SJCRH30 (cell line): ENCODE results near the gene RAI14. TPM values are rescaled to one million over a fixed set of nuclear protein-coding genes. Genes with fewer than 3 reads are reported as not detected.

ENCODE experiments used
- DNase-seq, 2 experiments: peaks; one replicate each; pipeline ENCODE4 v3.0.0-alpha.2; 2015 to 2020
- H3K27ac ChIP-seq: fragments of 250-450 bp; sonication (Bioruptor Pico); 2 replicates; pipeline ENCODE4 v1.5.1; 2020; ENCODE audit warnings: mild to moderate bottlenecking, moderate library complexity
- H3K27me3 ChIP-seq: fragments of 250-450 bp; sonication (Bioruptor Pico); 2 replicates; pipeline ENCODE4 v1.5.1; 2020; ENCODE audit warnings: mild to moderate bottlenecking, moderate library complexity
- H3K36me3 ChIP-seq: fragments of 250-450 bp; sonication (Bioruptor Pico); 2 replicates; pipeline ENCODE4 v1.5.1; 2020; ENCODE audit warnings: mild to moderate bottlenecking, moderate library complexity
- H3K4me1 ChIP-seq: fragments of 250-450 bp; sonication (Bioruptor Pico); 2 replicates; pipeline ENCODE4 v1.5.1; 2020; ENCODE audit warnings: mild to moderate bottlenecking, moderate library complexity
- H3K4me3 ChIP-seq: fragments of 250-450 bp; sonication (Bioruptor Pico); 2 replicates; pipeline ENCODE4 v1.5.1; 2020; ENCODE audit warnings: mild to moderate bottlenecking, moderate library complexity
- H3K9me3 ChIP-seq: fragments of 250-450 bp; sonication (Bioruptor Pico); replicated peaks from 2 replicates; pipeline ENCODE4 v1.5.1; 2020; ENCODE audit warnings: mild to moderate bottlenecking, moderate library complexity
- total RNA-seq: library from RNA; depleted of rRNA; stranded (reverse); fragments of >200 nt; shearing (Covaris generic); gene quantifications from 2 replicates; pipeline ENCODE4 v1.2.3, GENCODE V29; 2014

RAI14 gene
- total RNA-seq, 1 experiment from 2014 or later = 74.4 TPM

GRCh38 chr5:34656700-34657273, 659 bp downstream of the RAI14 start:
- peak overlapping the region; percentile 96 for H3K4me3 ChIP-seq
- H3K36me3 ChIP-seq = 0 out of 2 replicates have a peak, but pooled peaks cover 3% of the 10 kb centered on the region
- no peaks in the 10 kb centered on the region for H3K9me3 ChIP-seq
- DNase-seq = peak; percentile 44 to 51
- H3K4me1 ChIP-seq = 0 out of 2 replicates have a peak, but pooled peaks cover 6% of the 10 kb centered on the region
- H3K27me3 ChIP-seq = no peaks in the 10 kb centered on the region
- H3K27ac ChIP-seq = peak overlapping the region; percentile 66

- peaks cover 9% of the 10 kb centered on the region; the same call in 1 of the 2 replicates for H3K36me3 ChIP-seq
- 0 out of 2 replicates have a peak, but pooled peaks cover 6% of the 10 kb centered on the region for H3K4me1 ChIP-seq
- H3K27me3 ChIP-seq = no peaks in the 10 kb centered on the region
- H3K9me3 ChIP-seq = no peaks in the 10 kb centered on the region
- DNase-seq = peak; percentile 73 to 76
- peak overlapping the region; percentile 96 for H3K4me3 ChIP-seq
- H3K27ac ChIP-seq = peak overlapping the region; percentile 66
Observed at GRCh38 chr5:34657274-34657921, 1.3 kb downstream of the RAI14 start.

GRCh38 chr5:34657988-34658387, 1.9 kb downstream of the RAI14 start:
- H3K27me3 ChIP-seq = no peaks in the 10 kb centered on the region
- H3K9me3 ChIP-seq = no peaks in the 10 kb centered on the region
- no peak overlapping the region for H3K27ac ChIP-seq
- H3K4me3 ChIP-seq = peak overlapping the region; percentile 96
- 0 out of 2 replicates have a peak, but pooled peaks cover 6% of the 10 kb centered on the region for H3K4me1 ChIP-seq
- peaks cover 11% of the 10 kb centered on the region; the same call in 1 of the 2 replicates for H3K36me3 ChIP-seq
- peak in 1 of 2 experiments; percentile 34 for DNase-seq

GRCh38 chr5:34659168-34659567, 3.0 kb downstream of the RAI14 start:
- Histone ChIP-seq H3K4me3 (no peak overlapping the region), H3K9me3 (no peaks in the 10 kb centered on the region), H3K27me3 (no peaks in the 10 kb centered on the region), H3K27ac (no peak overlapping the region), H3K4me1 (0 out of 2 replicates have a peak, but pooled peaks cover 6% of the 10 kb centered on the region), H3K36me3 (peaks cover 14% of the 10 kb centered on the region; the same call in 1 of the 2 replicates)
- DNase-seq = no peak

DNA sequence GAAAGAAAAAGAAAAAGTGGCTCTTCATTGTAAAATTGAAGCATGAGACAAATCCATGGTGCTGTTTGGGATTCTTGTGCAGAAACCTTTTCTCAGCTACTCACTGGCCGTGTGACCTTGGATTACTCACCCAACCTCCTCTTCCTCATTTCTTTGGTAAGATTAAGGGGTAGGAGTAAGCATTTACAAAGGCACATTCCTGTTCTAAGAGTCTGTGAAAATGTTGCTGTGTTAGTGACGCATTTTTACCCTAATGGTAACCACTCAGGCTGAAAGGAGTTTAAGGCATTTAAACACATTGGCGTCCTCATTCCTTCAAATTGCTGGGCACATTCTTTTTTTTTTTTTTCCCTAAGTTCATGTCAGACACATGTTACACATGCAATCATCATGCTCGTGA, 4.3 kb downstream of the RAI14 start:
- no peak for DNase-seq
- no peaks in the 10 kb centered on the region for H3K9me3 ChIP-seq
- no peaks in the 10 kb centered on the region for H3K27me3 ChIP-seq
- peaks cover 17% of the 10 kb centered on the region; the same call in 1 of the 2 replicates for H3K36me3 ChIP-seq
- no peaks in the 10 kb centered on the region for H3K4me1 ChIP-seq
- H3K4me3 ChIP-seq = no peak overlapping the region
- H3K27ac ChIP-seq = no peak overlapping the region

DNA sequence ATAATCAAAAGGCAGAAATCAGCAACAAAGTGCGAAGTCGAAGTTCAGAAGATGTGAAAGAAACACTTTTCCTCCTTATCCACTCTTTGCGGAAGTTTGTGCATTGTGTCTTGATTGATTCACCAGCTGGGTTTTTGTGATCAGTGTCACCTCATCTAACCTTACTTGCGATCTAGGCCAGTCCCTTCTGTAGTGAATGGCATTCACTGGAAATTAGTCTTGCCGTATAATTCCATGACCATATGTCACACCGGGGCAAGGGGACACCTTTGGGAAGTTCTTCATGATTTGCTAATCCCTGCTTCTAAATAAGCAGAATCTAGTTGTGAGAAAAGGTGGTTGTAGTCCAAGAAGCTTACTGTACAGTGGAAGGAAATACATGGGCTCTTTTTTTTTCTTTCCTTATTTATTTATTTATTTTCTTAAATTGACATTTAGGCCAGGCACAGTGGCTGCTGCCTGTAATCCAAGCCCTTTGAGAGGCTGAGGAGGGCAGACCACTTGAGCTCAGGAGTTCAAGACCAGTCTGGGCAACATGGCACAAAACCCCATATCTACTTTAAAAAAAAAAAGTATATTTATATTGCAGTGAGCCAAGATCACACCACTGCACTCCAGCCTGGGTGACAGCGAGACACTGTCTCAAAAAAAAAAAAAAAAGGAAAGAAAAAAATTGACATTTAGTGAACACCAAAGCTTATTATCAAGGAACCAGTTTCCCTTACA, 7.8 kb downstream of the RAI14 start:
- no peaks in the 10 kb centered on the region for H3K27me3 ChIP-seq
- H3K4me1 ChIP-seq = no peaks in the 10 kb centered on the region
- peaks cover 31% of the 10 kb centered on the region for H3K36me3 ChIP-seq
- H3K27ac ChIP-seq = no peak overlapping the region
- no peak for DNase-seq
- H3K4me3 ChIP-seq = no peak overlapping the region
- H3K9me3 ChIP-seq = no peaks in the 10 kb centered on the region

DNA sequence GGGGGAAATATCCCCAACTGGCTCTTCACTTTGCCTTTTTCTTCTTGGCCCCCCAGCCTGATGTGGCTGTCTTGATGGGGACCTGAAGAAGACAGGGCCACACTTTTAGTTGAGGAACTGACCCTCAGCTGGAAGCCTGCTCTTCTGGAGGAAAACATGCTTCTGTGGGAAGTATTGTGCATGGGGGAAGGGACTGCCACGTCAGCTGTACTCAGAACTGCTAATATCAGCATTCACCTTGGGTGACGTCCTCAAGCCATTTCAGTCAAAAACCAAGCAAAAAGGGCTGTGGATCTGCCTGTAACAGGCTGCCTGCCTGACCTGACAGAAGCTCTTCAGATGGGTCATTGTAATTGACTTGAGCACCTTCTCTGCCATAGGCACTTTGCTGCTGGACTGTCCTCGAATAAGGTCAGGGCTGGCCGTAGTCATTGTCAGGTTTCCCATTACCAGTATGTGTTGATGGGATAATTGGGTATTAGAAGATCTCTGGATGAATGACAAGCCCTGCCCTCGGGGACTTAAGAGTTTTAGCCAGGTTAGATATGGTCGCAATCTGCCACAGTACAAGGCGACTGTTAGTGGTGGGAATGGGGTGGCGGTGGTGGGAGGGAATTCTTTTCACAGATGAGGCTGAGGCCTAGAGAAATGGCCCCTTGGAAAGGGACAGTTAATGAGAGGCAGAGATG, 10.4 kb downstream of the RAI14 start:
- H3K4me3 ChIP-seq = no peak overlapping the region
- DNase-seq = no peak
- H3K4me1 ChIP-seq = no peaks in the 10 kb centered on the region
- H3K27me3 ChIP-seq = no peaks in the 10 kb centered on the region
- peaks cover 31% of the 10 kb centered on the region for H3K36me3 ChIP-seq
- no peak overlapping the region for H3K27ac ChIP-seq
- H3K9me3 ChIP-seq = no peaks in the 10 kb centered on the region

GRCh38 chr5:34667705-34668104, 11.6 kb downstream of the RAI14 start:
- Histone ChIP-seq H3K4me1 (no peaks in the 10 kb centered on the region), H3K27ac (no peak overlapping the region)
- DNase-seq = no peak

GRCh38 chr5:34669931-34670516, 13.9 kb downstream of the RAI14 start:
- Histone ChIP-seq H3K36me3 (peaks cover 21% of the 10 kb centered on the region), H3K4me3 (no peak overlapping the region), H3K4me1 (no peaks in the 10 kb centered on the region), H3K27ac (no peak overlapping the region), H3K27me3 (no peaks in the 10 kb centered on the region), H3K9me3 (no peaks in the 10 kb centered on the region)
- DNase-seq = no peak

More at GRCh38 chr5:34667705-34668104, 11.6 kb downstream of the RAI14 start:
- Histone ChIP-seq H3K9me3 (no peaks in the 10 kb centered on the region), H3K4me3 (no peak overlapping the region), H3K27me3 (no peaks in the 10 kb centered on the region), H3K36me3 (peaks cover 26% of the 10 kb centered on the region)

DNA sequence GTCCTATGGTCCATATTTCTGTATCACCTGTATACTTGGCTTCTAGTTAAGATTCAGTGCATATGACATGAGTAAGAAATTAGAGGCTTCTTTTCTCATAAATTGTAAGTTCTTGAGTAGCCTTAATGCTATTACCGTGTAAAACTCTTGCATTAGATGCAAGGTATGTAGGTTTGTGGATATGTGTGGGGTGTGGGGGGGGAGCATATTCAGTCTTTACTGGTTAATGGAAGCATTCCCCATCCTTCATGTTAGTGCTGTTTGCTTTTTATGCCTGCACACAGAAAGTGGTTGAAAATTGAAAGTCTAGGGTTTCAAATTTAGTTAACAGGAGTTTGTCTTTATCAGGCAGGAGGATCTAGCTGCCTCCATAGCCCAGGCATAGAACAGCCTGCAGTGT, 16.1 kb downstream of the RAI14 start:
- H3K27ac ChIP-seq = no peak overlapping the region
- H3K4me1 ChIP-seq = no peaks in the 10 kb centered on the region
- no peak for DNase-seq
- H3K27me3 ChIP-seq = no peaks in the 10 kb centered on the region
- peaks cover 10% of the 10 kb centered on the region for H3K36me3 ChIP-seq
- H3K4me3 ChIP-seq = no peak overlapping the region
- no peaks in the 10 kb centered on the region for H3K9me3 ChIP-seq

GRCh38 chr5:34673463-34674125, 17.5 kb downstream of the RAI14 start:
- DNase-seq = no peak
- Histone ChIP-seq H3K9me3 (no peaks in the 10 kb centered on the region), H3K4me3 (no peak overlapping the region), H3K36me3 (peaks cover 4% of the 10 kb centered on the region), H3K27me3 (no peaks in the 10 kb centered on the region), H3K27ac (no peak overlapping the region), H3K4me1 (no peaks in the 10 kb centered on the region)

GRCh38 chr5:34674187-34674586, 18.1 kb downstream of the RAI14 start:
- Histone ChIP-seq H3K9me3 (no peaks in the 10 kb centered on the region), H3K27me3 (no peaks in the 10 kb centered on the region), H3K4me1 (no peaks in the 10 kb centered on the region), H3K27ac (no peak overlapping the region), H3K36me3 (peaks cover 4% of the 10 kb centered on the region), H3K4me3 (no peak overlapping the region)
- DNase-seq = no peak

- DNase-seq = no peak
- Histone ChIP-seq H3K4me3 (no peak overlapping the region), H3K27me3 (no peaks in the 10 kb centered on the region), H3K4me1 (no peaks in the 10 kb centered on the region), H3K27ac (no peak overlapping the region), H3K9me3 (no peaks in the 10 kb centered on the region), H3K36me3 (no peaks in the 10 kb centered on the region; the same call in 1 of the 2 replicates)
Observed at GRCh38 chr5:34675857-34676256, 19.7 kb downstream of the RAI14 start.

DNA sequence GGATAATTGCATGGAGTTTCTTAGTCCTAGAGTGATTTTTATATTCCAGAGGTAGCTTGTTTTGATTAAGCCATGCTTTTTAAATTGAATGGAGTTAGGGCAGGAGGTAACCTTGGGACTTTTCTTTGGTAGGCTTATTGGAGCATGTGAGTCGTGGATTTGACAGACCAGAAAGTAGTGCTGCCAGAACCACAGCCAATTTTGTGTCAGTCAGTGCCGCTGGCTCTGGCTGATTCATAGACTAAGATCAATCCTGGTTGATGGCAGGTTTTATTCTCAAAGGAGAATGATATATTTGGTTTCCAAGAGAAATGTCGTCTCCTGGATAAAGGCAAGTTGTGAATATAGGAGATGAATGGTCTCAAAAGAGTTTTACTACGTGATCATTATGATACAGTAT, 20.3 kb downstream of the RAI14 start:
- Histone ChIP-seq H3K4me1 (no peaks in the 10 kb centered on the region), H3K27me3 (no peaks in the 10 kb centered on the region), H3K4me3 (no peak overlapping the region), H3K27ac (no peak overlapping the region), H3K36me3 (no peaks in the 10 kb centered on the region; the same call in 1 of the 2 replicates), H3K9me3 (no peaks in the 10 kb centered on the region)
- no peak for DNase-seq
